Tongue (tissue), 2 donors: ENCODE results near the gene NCOA5. TPM values are rescaled to one million over a fixed set of nuclear protein-coding genes. Genes with fewer than 3 reads are reported as not detected.

Experiments
- DNase-seq: peaks from one replicate; pipeline ENCODE4 v3.0.0-alpha.2; 2015
- total RNA-seq: library from RNA; depleted of rRNA; stranded (reverse); fragments of >200 nt; gene quantifications from one replicate; pipeline ENCODE4 v1.2.3, GENCODE V29; 2014

The NCOA5 gene
- total RNA-seq, 1 donor from 2014 or later: 32.4 TPM

DNA sequence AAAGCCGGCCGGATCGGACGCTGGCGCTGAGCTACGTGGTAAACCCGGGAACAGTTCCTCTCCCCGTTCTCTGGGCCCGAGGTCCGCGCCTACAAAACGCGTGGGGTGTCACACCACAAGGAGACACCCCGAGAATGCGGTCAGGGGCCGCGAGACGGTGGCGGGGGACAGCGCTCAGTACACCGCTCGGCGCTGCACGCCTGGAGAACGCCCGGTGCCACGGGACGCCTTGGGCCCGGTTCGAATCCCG lies 670 bp downstream of the NCOA5 start:
- no peak for DNase-seq

GRCh38 chr20:46088409-46089166 lies 1.2 kb downstream of the NCOA5 start:
- DNase-seq: peak; percentile 3

GRCh38 chr20:46087161-46087560 lies 2.6 kb downstream of the NCOA5 start:
- no peak for DNase-seq

DNA sequence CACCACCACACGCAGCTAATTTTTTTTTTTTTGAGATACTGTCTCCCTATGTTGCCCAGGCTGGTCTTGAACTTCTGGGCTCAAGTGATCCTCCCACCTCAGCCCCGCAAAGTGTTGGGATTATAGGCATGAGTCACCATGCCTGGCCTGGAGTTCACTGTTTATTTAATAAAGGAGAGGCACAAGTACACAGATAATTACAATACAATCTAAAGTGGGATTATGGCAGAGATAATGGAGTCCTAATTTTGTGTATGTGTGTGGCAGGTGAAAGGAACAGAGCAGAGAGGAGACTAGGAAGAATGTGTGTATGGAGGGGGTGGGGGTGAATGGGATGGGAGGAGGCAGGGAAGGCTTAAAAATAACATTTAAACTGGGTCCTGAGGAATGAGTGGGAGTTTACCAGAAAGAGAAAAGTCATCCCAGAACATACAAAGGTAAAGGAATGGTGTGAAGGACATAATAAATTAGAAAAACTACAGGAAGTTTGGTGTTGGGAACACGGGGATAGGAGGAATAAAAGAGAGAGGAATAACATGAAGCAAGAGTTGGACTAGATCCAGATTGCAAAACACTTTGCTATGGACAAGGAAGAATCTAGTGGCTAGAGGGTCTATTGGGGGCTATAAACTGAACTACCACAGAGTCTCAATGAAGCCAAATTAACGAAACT lies 4.4 kb downstream of the NCOA5 start:
- no peak for DNase-seq

DNA sequence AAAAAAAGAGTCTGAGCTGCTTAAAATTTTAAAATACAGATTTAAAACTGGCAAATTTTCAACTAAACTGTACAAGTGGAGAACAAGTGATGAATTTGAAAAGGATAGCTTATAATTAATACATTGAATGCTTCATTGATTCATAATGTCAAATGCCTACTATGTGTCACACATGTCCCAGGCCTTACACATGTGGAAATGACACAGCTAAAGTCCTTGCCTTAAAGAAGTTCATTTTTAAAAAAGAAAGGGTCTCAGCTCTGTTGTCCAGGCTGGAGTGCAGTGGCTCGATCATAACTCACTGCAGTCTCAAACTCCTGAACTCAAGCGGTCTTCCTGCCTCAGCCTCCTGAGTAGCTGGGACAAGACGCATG lies 5.0 kb downstream of the NCOA5 start:
- DNase-seq: no peak

DNA sequence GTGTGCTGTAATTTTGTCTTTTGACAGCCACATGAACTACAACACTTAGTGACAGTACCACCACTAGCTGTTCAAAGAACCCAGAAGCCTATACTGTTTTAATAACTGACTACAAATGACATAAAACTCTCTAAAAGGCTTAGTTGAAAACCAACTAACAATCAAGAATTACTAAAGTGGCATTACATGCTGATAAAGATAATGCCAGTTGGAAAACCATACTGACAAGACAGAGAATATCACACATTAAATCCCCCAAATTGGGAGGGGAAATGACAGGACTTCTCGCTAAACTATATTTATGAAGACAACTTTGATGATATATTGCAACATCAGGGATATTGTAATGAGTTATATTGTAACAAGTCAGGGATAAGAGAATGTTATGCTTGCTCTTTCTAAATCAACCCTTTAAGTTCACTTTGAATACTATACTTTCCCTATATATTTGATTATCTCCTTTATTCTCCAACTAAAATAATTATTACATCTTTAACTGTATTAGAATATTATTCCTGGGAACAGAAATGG lies 6.2 kb downstream of the NCOA5 start:
- DNase-seq: no peak

- DNase-seq: no peak
Observed at GRCh38 chr20:46083101-46083500, 6.7 kb downstream of the NCOA5 start.

- no peak for DNase-seq
Observed at GRCh38 chr20:46081074-46081473, 8.7 kb downstream of the NCOA5 start.

- DNase-seq: no peak
Observed at GRCh38 chr20:46078954-46079353, 10.8 kb downstream of the NCOA5 start.

DNA sequence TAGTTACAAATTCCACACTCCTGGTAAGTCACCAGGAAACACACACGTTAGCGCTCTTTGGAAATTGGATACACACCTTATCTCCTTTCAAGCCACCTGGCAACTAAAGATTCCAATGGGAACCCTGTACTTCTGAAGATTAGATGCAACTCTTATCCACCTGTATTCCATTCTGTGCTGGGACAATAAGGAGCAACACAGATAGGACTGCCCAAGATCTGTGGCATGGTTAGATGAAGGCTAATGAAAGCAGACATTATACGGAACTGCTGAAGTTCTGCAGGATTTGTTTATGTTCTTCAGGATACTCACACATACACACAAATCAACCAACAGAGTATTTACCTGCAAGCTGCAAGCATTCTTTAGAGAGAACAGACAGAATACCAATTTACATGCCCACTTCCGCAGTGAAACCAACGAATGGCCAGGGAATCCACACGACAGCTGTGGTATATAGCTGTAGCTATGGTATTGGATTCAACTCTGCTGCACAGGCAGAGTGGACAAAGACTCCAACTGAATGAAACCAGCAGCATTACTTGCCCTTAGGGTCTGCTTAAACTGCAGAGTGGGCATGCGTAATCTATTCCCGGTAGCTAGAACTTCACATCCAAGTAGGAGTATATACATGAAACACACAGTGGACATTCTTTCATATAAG lies 12.0 kb downstream of the NCOA5 start:
- no peak for DNase-seq

DNA sequence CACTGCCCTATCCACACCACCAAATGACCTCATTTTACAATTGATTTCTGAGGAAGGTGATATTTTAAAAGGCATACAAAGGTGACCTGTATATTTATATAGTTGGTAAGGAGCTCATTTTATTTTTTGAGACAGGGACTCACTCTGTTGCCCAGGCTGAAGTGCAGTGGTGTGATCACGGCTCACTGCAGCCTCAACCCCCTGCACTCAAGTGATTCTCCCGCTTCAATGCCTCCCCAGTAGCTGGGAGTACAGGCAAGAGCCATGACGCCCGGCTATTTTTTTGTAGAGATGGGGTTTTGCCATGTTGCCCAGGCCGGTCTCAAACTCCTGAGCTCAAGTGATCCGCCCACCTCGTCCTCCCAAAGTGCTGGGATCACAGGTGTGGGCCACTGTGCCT lies 13.0 kb downstream of the NCOA5 start:
- no peak for DNase-seq

DNA sequence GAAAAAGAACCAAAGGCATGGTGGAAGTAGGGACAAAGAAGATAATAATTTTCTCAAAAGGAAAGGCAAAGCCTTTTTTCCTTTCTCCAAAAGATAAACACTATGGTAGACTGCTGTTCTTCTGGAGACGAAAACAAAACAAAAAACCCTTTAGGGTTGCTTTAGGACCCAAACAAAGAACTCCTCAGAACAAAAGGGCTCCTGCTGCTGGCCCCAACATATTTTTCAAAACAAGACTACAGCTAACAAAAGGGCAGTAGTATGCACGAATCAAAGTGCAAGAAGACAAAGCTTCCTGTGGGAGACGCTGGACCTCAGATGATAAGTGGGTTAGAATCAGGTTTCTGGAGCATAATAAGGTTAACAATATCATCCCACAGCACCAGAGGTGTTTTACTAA lies 15.8 kb downstream of the NCOA5 start:
- no peak for DNase-seq

- DNase-seq: no peak
Observed at GRCh38 chr20:46073443-46073842, 16.3 kb downstream of the NCOA5 start.

DNA sequence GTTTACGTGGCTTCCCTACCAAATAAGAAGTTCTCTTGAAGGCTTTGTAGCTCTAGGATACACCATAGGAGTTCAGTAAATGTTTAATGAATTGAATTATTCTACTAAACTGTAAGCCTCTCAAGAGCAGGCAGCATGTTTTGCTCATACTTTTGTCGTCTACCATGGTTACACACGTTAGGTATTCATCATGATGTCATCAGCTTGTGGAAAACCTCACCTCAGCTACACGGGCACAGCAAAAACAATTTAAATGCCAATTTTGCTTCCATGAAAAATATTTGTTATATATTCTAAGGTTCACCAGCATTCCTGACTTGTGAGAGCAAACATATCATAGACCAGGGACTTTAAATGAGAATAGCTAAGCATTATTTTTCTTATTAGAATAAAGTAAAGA lies 16.7 kb downstream of the NCOA5 start:
- no peak for DNase-seq

DNA sequence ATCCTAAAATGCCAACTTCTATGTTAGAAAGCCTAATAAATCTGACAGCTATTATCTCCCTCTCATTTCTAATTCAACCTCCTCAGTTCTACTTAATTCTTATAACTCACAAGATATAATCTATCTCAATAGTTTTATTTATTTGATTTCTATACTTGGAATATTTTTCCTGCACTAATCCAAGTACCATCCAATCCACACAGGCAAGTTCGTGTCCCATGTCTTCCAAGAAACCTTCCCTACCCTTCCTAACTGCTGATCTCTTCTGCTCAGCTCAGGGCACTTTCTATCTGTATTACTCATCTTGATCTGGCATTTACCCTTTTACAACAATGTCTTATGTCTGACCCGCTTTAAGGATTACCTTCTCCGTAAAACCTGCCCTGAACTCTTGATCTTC lies 18.2 kb downstream of the NCOA5 start:
- no peak for DNase-seq

GRCh38 chr20:46070215-46070900 lies 19.4 kb downstream of the NCOA5 start:
- DNase-seq: no peak

- no peak for DNase-seq
Observed at GRCh38 chr20:46065691-46066090, 24.1 kb downstream of the NCOA5 start.

DNA sequence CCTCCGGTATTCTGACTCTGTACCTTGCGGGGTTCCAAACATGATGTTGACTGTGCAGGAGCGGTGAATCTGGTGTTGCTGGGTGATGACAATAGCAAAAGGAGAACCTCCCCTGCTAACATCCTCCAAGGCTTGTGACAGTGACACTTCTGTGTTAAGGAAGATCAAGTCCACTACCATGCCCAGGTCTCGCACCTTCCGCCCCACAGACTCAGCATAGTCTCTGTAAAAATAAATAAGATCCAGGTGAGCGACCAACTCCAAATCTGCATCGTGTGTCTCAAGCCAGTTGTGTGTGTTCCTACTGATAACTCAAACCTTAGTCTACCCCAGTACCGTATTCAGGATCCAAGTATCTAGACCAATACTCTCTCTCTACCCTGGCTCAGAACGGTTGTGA lies 24.8 kb downstream of the NCOA5 start:
- DNase-seq: no peak

DNA sequence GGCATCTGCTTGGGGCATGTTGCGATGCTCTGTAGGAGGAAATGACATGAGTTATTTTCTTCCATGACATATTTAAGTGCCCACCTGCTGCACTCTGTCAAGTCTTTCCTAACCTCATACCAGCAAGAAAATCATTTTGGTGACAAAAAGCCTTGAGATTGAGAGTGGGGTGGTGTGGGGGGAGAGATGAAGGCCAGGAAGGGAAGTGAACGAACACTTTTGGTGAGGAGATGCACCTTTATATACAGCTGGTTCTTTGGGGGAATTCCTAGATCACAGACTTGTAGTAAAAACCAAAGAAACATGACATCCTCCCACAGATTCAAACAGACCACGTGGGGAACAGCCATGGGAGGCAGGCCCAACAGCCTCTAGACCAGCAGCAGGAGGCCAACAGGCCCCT lies 26.1 kb downstream of the NCOA5 start:
- DNase-seq: peak; percentile 35

- no peak for DNase-seq
Observed at GRCh38 chr20:46063151-46063550, 26.6 kb downstream of the NCOA5 start.

DNA sequence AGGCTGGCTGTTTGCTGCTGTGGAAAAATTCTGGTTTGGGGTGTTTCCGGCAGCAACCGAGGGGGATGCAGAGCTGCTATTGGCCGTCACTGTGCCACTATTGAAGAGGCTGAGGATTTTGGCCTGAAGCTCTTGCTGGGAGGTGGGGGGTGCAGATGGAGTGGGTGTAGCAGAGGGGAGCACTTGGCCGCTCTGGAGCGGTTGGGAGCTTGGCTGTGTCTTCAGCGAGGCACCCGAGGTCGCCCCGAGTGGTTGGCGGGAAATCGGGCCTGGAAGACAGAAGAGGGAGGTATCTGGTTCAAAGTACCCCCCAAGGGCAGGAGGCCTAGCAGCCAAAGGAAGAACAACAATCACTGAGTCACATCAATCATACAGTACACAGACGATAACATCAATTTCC lies 27.1 kb downstream of the NCOA5 start:
- no peak for DNase-seq

DNA sequence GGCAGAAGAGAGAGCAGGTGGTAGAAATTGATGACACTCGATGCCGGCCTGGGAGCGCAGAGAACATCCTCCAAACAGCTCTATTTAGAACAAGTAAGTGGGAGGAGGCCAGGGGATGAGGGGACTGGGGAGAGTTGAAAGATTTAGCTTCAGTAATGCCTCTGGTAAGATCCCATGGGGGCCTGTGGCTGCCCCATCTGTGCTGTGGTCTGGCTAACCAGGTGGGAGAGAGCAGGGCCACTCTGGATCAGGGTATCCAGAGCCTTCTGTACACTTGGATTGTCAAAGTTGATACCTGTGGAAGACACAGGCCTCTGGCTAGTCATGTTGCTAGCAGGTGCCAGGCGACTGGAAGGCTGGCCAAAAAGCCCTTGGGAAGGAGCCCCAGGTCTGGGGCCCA lies 27.6 kb downstream of the NCOA5 start:
- no peak for DNase-seq

- no peak for DNase-seq
Observed at GRCh38 chr20:46060975-46061374, 28.8 kb downstream of the NCOA5 start.
